Mesothelial cell of epicardium (in vitro differentiated cells): ENCODE measurements around the gene WRAP53. TPM values are rescaled to one million over a fixed set of nuclear protein-coding genes. Genes with fewer than 3 reads are reported as not detected.

Experiments
- DNase-seq, 2 experiments: peaks; one replicate each; pipeline ENCODE4 v3.0.0; 2021; ENCODE audit warnings: low spot score in 2 of 2; ENCODE audit not compliant: unreplicated experiment in 2 of 2
- H3K27ac Mint-ChIP-seq: 2 replicates; pipeline ENCODE4 v1.8.0; 2021; ENCODE audit warnings: mixed read lengths
- H3K27me3 Mint-ChIP-seq: 2 replicates; pipeline ENCODE4 v1.8.0; 2021; ENCODE audit warnings: low read depth, mixed read lengths
- H3K36me3 Mint-ChIP-seq: 2 replicates; pipeline ENCODE4 v1.8.0; 2021; ENCODE audit warnings: mixed read lengths
- H3K4me1 Mint-ChIP-seq: 2 replicates; pipeline ENCODE4 v1.8.0; 2021; ENCODE audit warnings: mixed read lengths
- H3K4me3 Mint-ChIP-seq: 2 replicates; pipeline ENCODE4 v1.8.0; 2021; ENCODE audit warnings: mild to moderate bottlenecking, moderate library complexity, mixed read lengths
- H3K9me3 Mint-ChIP-seq: 2 replicates; pipeline ENCODE4 v1.8.0; 2021; ENCODE audit warnings: mixed read lengths
- total RNA-seq: library from RNA; stranded (reverse); gene quantifications from 3 replicates; pipeline ENCODE4 v1.2.1, GENCODE V29; 2021
- TF ChIP-seq, protein P1 (sequence below): fragments of 200-600 bp; sonication (generic); IDR thresholded peaks from one replicate; pipeline ENCODE4 v1.5.0; 2021; ENCODE audit warnings: antibody characterized with exemption; ENCODE audit not compliant: unreplicated experiment

The WRAP53 gene
- total RNA-seq, 1 donor from 2014 or later, result 13.6 TPM

DNA sequence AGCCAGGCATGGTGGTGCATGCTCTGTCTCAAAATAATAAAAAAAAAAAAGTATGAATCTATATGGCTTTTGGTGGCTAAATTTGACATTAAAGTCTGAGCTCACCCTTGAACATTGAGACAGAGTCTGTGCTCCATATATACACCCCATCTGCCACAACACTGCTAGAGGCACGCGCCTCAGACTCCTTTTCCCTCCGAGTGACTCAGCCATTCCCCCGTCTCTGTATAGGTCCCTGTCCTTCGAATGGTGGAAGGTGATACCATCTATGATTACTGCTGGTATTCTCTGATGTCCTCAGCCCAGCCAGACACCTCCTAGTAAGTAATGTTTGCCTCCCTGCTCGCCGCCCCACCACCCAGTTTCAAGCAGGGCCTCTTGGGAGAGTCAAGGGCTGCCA, 12.2 kb downstream of the WRAP53 start:
- Mint-ChIP-seq H3K36me3 (peaks cover 11% of the 10 kb centered on the region), H3K4me3 (no peak overlapping the region)

DNA sequence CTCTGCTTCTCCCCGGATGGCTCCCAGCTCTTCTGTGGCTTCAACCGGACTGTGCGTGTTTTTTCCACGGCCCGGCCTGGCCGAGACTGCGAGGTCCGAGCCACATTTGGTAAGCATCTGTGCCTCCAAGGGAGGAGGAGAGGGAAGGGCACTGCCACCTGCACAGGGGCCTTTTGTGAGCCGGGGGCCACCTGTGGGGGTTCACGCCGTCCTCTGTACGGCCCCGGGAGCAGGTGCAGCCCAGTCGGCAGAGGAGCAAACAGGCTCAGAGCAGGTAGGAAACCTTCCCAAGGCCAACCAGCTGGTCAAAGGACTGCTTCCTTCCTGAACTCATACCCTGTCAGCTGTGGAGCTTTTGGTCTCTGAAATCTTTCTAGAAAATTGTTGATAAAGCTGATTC, 13.4 kb downstream of the WRAP53 start:
- no peaks in the 10 kb centered on the region for H3K9me3 Mint-ChIP-seq
- peaks cover 26% of the 10 kb centered on the region for H3K4me1 Mint-ChIP-seq
- TF ChIP-seq, protein P1, sequence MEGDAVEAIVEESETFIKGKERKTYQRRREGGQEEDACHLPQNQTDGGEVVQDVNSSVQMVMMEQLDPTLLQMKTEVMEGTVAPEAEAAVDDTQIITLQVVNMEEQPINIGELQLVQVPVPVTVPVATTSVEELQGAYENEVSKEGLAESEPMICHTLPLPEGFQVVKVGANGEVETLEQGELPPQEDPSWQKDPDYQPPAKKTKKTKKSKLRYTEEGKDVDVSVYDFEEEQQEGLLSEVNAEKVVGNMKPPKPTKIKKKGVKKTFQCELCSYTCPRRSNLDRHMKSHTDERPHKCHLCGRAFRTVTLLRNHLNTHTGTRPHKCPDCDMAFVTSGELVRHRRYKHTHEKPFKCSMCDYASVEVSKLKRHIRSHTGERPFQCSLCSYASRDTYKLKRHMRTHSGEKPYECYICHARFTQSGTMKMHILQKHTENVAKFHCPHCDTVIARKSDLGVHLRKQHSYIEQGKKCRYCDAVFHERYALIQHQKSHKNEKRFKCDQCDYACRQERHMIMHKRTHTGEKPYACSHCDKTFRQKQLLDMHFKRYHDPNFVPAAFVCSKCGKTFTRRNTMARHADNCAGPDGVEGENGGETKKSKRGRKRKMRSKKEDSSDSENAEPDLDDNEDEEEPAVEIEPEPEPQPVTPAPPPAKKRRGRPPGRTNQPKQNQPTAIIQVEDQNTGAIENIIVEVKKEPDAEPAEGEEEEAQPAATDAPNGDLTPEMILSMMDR, result no peak
- no peak for DNase-seq
- H3K4me3 Mint-ChIP-seq, result no peak overlapping the region
- peaks cover 3% of the 10 kb centered on the region for H3K36me3 Mint-ChIP-seq
- no peak overlapping the region for H3K27ac Mint-ChIP-seq
- H3K27me3 Mint-ChIP-seq, result no peaks in the 10 kb centered on the region

More for the DNA sequence above, 12.2 kb downstream of the WRAP53 start:
- Mint-ChIP-seq H3K9me3 (no peaks in the 10 kb centered on the region), H3K27me3 (no peaks in the 10 kb centered on the region), H3K4me1 (peaks cover 15% of the 10 kb centered on the region), H3K27ac (no peak overlapping the region)
- TF ChIP-seq, protein P1, result no peak
- no peak for DNase-seq

GRCh38 chr17:7702776-7703175, 14.5 kb downstream of the WRAP53 start:
- Mint-ChIP-seq H3K36me3 (peaks cover 2% of the 10 kb centered on the region), H3K27me3 (no peaks in the 10 kb centered on the region), H3K27ac (no peak overlapping the region), H3K9me3 (no peaks in the 10 kb centered on the region), H3K4me3 (no peak overlapping the region), H3K4me1 (peaks cover 30% of the 10 kb centered on the region)
- DNase-seq, result no peak
- TF ChIP-seq, protein P1, result no peak

- Mint-ChIP-seq H3K36me3 (peaks cover 2% of the 10 kb centered on the region), H3K27me3 (no peaks in the 10 kb centered on the region), H3K27ac (peak overlapping the region; percentile 89), H3K9me3 (no peaks in the 10 kb centered on the region), H3K4me1 (peaks cover 30% of the 10 kb centered on the region), H3K4me3 (peak overlapping the region; percentile 80)
- TF ChIP-seq, protein P1, result no peak
- DNase-seq, result peak in 1 of 2 experiments; percentile 56
Measured at GRCh38 chr17:7703584-7704479, 15.6 kb downstream of the WRAP53 start.

- Mint-ChIP-seq H3K36me3 (peaks cover 2% of the 10 kb centered on the region), H3K27ac (peak within 1 kb of the TSS; percentile 89), H3K4me3 (peak within 1 kb of the TSS; percentile 83), H3K9me3 (no peaks in the 10 kb centered on the region), H3K4me1 (peaks cover 30% of the 10 kb centered on the region), H3K27me3 (no peaks in the 10 kb centered on the region)
- DNase-seq, result peak; percentile 57 to 65
- TF ChIP-seq, protein P1, result no peak
Measured at GRCh38 chr17:7704601-7705268, 16.5 kb downstream of the WRAP53 start, which contains the start of gene EFNB3. Gene EFNB3, plus strand, starts transcription at chr17:7705202. Its CDS starts 397 bp downstream, at chr17:7705599.
